ENCODE results near the gene CMIP. TPM values are rescaled to one million over a fixed set of nuclear protein-coding genes. Genes with fewer than 3 reads are reported as not detected.
"Not testable (repeated sequence)": the region's sequence is repeated elsewhere in the genome, so short reads cannot be mapped to it uniquely, and the experiment has no call there.

CMIP gene
- total RNA-seq, 1 donor from 2014 or later = 163 TPM

DNA sequence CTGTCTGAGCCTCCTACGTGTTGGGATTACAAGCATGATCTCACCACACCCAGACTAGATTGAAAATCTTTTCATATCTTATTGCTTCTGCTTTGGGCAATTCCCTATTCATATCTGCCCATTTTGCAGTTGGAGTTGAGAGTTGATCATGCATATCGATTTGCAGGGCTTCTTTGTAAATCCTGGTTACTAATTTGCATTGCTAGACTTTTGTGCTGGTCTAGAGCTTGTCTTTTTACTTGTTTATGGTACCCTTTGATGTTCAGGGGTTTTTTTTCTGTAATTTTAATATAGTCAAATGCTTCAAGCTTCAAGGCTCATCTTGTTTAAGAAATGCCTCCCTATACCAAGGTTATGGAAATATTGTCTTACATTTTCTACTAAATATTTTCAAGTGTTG is 23.5 kb upstream of the CMIP start:
- no peak for DNase-seq
- TF ChIP-seq, protein P1, sequence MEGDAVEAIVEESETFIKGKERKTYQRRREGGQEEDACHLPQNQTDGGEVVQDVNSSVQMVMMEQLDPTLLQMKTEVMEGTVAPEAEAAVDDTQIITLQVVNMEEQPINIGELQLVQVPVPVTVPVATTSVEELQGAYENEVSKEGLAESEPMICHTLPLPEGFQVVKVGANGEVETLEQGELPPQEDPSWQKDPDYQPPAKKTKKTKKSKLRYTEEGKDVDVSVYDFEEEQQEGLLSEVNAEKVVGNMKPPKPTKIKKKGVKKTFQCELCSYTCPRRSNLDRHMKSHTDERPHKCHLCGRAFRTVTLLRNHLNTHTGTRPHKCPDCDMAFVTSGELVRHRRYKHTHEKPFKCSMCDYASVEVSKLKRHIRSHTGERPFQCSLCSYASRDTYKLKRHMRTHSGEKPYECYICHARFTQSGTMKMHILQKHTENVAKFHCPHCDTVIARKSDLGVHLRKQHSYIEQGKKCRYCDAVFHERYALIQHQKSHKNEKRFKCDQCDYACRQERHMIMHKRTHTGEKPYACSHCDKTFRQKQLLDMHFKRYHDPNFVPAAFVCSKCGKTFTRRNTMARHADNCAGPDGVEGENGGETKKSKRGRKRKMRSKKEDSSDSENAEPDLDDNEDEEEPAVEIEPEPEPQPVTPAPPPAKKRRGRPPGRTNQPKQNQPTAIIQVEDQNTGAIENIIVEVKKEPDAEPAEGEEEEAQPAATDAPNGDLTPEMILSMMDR (IDR thresholded peaks at IDR 0.05; ENCODE audit: partially characterized antibody, unreplicated experiment) = no peak
- no peak overlapping the region for H3K4me3 Mint-ChIP-seq (ENCODE audit: unreplicated experiment)
- no peaks in the 10 kb centered on the region for H3K27me3 Mint-ChIP-seq (ENCODE audit: unreplicated experiment)
- no peaks in the 10 kb centered on the region for H3K9me3 Mint-ChIP-seq (ENCODE audit: unreplicated experiment)
- H3K36me3 Mint-ChIP-seq (ENCODE audit: unreplicated experiment) = peaks cover 5% of the 10 kb centered on the region
- H3K27ac Mint-ChIP-seq (ENCODE audit: unreplicated experiment) = no peak overlapping the region
- H3K4me1 Mint-ChIP-seq (ENCODE audit: low read depth, unreplicated experiment) = peaks cover 2% of the 10 kb centered on the region

DNA sequence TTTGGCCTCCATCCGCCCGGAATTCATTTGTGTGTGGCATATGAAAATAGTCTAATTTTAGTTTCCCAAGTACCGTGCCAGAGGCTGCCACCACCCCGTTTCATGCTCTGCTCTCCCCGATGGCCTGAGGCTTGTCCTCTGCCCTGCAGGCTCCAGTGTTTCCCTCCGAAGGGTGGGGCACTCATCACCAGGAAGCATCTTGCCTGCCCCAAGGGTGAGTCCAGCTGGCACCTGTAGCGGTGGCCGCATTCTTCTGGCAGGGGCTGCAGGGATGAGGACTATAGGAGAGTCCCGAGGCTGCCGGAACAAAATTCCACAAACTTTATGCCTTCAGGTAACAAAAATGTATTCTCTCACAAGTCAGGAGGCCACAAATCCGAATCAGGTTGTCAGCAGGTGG is 23.1 kb upstream of the CMIP start:
- DNase-seq = no peak
- H3K36me3 Mint-ChIP-seq (ENCODE audit: unreplicated experiment) = peaks cover 5% of the 10 kb centered on the region
- H3K27ac Mint-ChIP-seq (ENCODE audit: unreplicated experiment) = no peak overlapping the region
- H3K4me1 Mint-ChIP-seq (ENCODE audit: low read depth, unreplicated experiment) = peaks cover 1% of the 10 kb centered on the region
- no peaks in the 10 kb centered on the region for H3K27me3 Mint-ChIP-seq (ENCODE audit: unreplicated experiment)
- no peaks in the 10 kb centered on the region for H3K9me3 Mint-ChIP-seq (ENCODE audit: unreplicated experiment)
- TF ChIP-seq, protein P1 (IDR thresholded peaks at IDR 0.05; ENCODE audit: partially characterized antibody, unreplicated experiment) = no peak
- H3K4me3 Mint-ChIP-seq (ENCODE audit: unreplicated experiment) = no peak overlapping the region

DNA sequence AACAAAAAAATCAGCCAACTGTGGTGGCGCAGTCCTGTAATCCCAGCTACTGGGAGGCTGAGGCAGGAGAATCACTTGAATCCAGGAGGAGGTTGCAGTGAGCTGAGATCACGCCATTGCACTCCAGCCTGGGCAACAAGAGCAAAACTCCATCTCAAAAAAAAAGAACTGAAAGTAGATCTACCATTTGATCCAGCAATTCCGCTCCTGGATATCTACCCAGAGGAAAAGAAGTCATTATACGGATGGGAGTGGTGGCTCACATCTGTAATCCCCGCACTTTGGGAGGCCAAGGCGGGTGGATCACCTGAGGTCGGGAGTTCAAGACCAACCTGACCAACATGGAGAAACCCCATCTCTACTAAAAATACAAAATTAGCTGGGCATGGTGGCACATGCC is 22.5 kb upstream of the CMIP start:
- not testable (repeated sequence) for H3K9me3 Mint-ChIP-seq (ENCODE audit: unreplicated experiment); H3K27ac Mint-ChIP-seq (ENCODE audit: unreplicated experiment); H3K4me3 Mint-ChIP-seq (ENCODE audit: unreplicated experiment); H3K27me3 Mint-ChIP-seq (ENCODE audit: unreplicated experiment); DNase-seq; H3K36me3 Mint-ChIP-seq (ENCODE audit: unreplicated experiment); H3K4me1 Mint-ChIP-seq (ENCODE audit: low read depth, unreplicated experiment)

DNA sequence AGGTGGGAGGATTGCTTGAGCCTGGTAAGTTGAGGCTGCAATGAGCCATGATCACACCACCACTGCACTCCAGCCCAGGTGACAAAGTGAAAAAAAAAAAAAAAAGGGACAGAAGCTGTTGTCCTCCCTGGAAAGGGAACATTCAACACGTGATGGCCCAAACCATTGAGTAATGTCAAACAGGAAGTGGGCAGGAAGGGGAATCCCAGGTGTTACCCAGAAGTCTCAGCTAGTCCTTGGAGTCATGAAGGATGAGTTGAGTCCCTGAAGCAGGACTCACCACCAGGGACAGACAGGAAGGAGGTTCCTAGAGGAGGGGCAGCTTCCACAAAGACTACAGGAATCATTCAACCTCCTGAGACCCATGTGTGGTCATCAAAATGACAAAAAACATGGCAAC is 19.8 kb upstream of the CMIP start:
- Mint-ChIP-seq H3K36me3 (ENCODE audit: unreplicated experiment) (peaks cover 8% of the 10 kb centered on the region), H3K27ac (ENCODE audit: unreplicated experiment) (no peak overlapping the region)

DNA sequence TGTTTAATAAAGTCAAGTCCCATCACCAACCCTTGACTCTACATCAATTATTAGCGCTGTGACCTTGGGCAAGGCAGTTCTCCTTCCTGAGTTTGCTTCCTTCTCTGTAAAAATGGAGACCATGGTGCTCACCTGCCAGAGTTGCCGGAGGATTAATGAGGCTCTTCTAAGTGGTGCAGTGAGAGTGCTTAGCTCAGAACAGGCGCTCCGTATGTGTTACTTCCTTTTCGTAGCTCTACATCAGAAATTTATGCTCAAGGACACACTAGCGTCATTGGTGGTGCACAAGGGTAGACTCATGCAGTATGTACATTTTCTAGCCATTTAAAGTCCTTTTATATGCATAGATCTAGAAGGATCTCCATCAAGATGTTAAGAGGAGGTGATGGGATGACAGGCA is 17.4 kb upstream of the CMIP start:
- no peak for DNase-seq
- peak overlapping the region; percentile 30 for H3K27ac Mint-ChIP-seq (ENCODE audit: unreplicated experiment)
- H3K36me3 Mint-ChIP-seq (ENCODE audit: unreplicated experiment) = peaks cover 4% of the 10 kb centered on the region
- H3K4me3 Mint-ChIP-seq (ENCODE audit: unreplicated experiment) = no peak overlapping the region
- H3K4me1 Mint-ChIP-seq (ENCODE audit: low read depth, unreplicated experiment) = peaks cover 29% of the 10 kb centered on the region
- peaks cover 12% of the 10 kb centered on the region for H3K9me3 Mint-ChIP-seq (ENCODE audit: unreplicated experiment)
- peaks cover 4% of the 10 kb centered on the region for H3K27me3 Mint-ChIP-seq (ENCODE audit: unreplicated experiment)
- TF ChIP-seq, protein P1 (IDR thresholded peaks at IDR 0.05; ENCODE audit: partially characterized antibody, unreplicated experiment) = no peak

More for the DNA sequence above, 19.8 kb upstream of the CMIP start:
- Mint-ChIP-seq H3K9me3 (ENCODE audit: unreplicated experiment) (peaks cover 9% of the 10 kb centered on the region), H3K27me3 (ENCODE audit: unreplicated experiment) (peaks cover 4% of the 10 kb centered on the region), H3K4me3 (ENCODE audit: unreplicated experiment) (no peak overlapping the region), H3K4me1 (ENCODE audit: low read depth, unreplicated experiment) (peaks cover 16% of the 10 kb centered on the region)
- TF ChIP-seq, protein P1 (IDR thresholded peaks at IDR 0.05; ENCODE audit: partially characterized antibody, unreplicated experiment) = no peak
- no peak for DNase-seq

Measured in glutamatergic neuron (in vitro differentiated cells).